HG02588 (cell line): ENCODE data around the gene EGFR.

Experiments used
- ATAC-seq: cut with Tn5 transposase; IDR thresholded peaks from one replicate; pipeline ENCODE4 v1.9.1; 2021; ENCODE audit warnings: mild to moderate bottlenecking, moderate library complexity; ENCODE audit not compliant: unreplicated experiment

Gene EGFR

DNA sequence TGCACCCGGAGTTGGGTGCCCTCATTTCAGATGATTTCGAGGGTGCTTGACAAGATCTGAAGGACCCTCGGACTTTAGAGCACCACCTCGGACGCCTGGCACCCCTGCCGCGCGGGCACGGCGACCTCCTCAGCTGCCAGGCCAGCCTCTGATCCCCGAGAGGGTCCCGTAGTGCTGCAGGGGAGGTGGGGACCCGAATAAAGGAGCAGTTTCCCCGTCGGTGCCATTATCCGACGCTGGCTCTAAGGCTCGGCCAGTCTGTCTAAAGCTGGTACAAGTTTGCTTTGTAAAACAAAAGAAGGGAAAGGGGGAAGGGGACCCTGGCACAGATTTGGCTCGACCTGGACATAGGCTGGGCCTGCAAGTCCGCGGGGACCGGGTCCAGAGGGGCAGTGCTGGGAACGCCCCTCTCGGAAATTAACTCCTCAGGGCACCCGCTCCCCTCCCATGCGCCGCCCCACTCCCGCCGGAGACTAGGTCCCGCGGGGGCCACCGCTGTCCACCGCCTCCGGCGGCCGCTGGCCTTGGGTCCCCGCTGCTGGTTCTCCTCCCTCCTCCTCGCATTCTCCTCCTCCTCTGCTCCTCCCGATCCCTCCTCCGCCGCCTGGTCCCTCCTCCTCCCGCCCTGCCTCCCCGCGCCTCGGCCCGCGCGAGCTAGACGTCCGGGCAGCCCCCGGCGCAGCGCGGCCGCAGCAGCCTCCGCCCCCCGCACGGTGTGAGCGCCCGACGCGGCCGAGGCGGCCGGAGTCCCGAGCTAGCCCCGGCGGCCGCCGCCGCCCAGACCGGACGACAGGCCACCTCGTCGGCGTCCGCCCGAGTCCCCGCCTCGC is at the start of gene EGFR:
Gene EGFR (plus strand): TSS at position 657 of the 830 bp plus-strand sequence. CDS start 261 bp downstream, outside the sequence.
- no peak for ATAC-seq

DNA sequence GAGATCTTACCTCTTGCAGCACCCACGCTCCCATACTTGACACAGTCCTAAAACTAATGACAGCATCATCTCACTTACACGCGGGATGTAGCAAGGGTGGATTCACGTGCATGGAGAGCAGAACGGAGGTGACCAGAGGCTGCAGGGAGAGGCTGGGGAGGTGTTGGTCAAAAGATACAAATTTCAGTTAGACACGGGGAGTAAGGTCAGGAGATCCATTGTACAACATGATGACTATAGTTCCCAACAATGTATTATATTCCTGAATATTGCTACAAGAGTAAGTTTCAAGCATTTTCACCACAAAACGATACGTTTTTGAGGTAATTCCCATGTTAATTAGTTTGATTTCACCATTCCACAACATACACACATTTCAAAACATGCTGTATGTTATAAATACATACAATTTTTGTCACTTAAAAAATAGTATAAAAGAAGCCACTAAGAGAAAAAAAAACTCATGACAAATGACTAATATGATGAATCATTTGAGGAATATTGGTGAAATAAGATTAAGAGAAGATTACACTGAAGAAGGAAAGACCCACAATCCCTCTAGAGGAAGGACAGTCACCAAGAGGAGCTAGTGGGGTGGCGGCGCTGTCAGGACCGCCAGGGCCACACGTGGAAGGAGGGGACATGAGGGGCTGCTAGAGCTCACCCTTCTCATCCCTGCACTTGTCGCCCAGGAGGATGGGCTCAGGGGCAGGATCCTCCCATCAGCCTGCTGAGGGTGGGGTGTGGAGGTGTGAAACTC is 49.4 kb upstream of the EGFR start:
- no peak for ATAC-seq

GRCh38 chr7:54972733-54973294 is 46.0 kb upstream of the EGFR start:
- no peak for ATAC-seq

DNA sequence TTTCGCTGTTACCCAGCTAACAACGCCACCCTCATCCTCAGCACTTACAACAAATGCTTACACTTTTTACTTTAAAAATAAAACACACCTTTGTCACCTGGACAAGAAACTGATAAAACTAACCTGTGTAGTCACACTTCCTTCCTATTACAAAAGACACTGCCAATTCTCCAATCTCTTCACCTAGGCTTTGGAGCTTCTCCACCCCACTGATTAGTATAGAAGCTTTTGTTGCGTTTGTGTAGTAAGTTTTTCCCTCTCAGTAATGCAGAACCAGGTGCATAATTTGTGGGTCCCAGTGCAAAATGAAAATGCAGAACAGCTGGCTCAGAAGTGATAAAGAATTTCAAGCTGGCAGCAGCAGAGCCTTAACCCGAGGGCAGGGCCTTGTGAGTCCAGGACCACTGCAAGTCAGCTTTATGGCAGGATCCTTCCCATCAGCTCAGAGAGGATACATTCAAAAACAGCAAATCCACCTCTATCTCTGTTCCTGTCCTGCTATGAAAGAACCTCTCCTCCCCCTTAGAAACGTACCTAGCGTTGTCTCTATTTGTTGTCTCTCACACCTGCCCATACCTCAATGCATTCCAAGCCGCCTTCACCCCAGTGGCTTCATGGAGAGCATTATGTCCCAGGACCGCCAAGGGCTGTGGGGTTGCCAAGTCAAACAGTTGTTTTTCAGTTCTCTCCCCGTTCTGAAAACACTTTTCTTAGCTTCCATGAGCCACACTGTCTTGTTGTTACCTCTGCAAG is 40.3 kb upstream of the EGFR start:
- ATAC-seq: no peak

GRCh38 chr7:54980521-54980920 is 38.3 kb upstream of the EGFR start:
- ATAC-seq: no peak

DNA sequence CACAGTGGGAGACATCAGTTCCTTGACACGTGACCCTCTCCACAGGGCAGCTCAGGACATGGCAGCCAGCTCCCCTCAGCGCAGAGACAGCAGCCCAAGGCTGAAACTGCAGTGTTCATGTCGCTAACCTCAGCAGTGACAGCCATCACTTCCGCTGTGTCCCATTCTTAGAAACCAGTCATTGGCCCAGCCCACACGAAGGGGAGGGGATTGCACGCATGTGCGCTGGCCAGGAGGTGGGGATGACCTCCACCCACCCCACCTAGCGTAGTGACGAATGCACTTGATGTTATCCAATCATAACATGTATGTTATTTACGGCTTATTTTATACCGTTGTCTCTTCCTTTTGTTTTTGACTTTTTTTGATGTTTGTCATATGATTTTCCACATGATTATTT is 36.9 kb upstream of the EGFR start:
- ATAC-seq: no peak

GRCh38 chr7:54985426-54986330 is 33.1 kb upstream of the EGFR start:
- no peak for ATAC-seq

- no peak for ATAC-seq
These were observed 32.1 kb upstream of the EGFR start for GRCh38 chr7:54986716-54987115.

GRCh38 chr7:54987772-54988171 is 31.0 kb upstream of the EGFR start:
- ATAC-seq: no peak

GRCh38 chr7:54988516-54988915 is 30.3 kb upstream of the EGFR start:
- no peak for ATAC-seq

DNA sequence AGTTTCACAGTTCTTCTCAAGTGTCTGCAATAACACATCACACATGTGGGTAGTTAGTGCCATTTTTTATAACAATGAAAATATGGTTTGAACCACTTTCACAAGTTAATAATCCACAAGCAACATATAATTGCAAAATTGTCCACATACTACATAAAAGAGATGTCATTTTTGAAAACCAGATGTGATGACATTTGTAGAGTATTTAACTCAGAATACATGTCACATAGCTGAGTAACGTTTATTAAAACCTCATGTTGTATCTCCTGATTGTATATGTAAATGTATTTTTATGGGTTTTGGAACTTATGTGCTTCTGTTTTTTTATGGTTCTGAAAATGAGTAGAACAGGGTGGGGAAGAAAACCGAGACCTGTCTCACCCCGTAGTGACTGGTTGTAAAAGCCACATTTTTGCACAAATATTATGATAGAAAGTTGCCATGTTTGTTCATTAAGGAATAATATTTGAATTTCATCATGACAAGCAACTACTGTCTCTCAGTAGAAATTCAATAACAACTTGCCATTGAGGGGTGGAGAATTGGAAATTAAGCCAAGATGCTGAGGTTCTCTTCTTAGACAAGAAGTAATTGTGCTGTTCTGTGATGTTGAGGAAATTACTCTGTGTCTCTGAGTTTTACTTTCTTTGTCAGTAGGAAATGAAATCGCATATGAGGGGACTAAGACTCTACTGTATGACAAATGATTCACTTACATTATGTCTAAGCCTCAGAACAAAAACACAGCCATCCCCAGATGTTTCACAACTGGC is 29.2 kb upstream of the EGFR start:
- ATAC-seq: no peak

- ATAC-seq: no peak
These were observed 27.5 kb upstream of the EGFR start for GRCh38 chr7:54991341-54991740.

DNA sequence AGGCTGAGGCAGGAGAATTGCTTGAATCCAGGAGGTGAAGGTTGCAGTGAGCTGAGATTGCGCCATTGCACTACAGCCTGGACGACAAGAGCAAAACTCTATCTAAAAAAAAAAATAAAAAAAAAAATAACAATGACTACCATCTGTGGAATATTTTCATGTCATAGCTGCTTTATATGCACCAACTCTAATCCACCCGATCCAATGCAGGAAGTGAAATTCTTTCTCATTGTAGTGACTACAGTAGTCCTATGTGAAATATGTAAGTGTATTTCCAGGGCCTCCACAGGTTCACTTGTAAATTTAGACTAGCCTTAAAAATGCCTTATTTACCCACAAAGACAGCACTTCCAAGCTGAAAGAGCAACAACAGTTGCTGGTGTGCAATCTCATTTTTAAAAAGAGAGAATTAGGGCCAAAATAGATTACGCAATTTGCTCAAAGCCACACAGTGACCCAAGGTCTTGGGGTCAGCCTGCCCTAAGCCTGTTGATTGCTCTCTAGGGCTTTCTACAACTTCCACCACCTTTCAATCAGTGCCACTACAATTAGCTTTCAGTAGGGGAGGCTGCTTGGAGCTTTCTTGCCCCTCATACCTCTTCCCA is 25.8 kb upstream of the EGFR start:
- ATAC-seq: no peak

GRCh38 chr7:54995166-54995565 is 23.7 kb upstream of the EGFR start:
- ATAC-seq: no peak

- peak; percentile 89 for ATAC-seq
These were observed 23.0 kb upstream of the EGFR start for GRCh38 chr7:54995610-54996363.

DNA sequence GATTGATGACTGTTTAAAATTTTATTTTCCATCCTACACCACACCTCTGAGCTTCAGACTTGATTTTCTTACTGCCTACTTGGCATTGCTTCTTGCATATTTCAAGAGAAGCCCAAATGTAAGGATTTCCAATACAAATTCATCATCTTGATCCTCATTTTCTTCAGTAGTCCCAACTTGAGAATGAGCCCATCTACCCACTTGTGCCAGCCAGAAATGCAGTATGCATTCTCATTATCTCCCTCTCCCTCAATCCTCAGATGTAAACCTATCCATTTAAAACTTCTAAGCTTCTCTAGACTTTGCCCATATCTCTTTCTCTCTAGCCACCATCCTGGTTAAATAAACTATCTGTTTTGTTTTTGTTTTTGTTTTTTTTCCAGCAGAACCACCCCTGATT is 22.4 kb upstream of the EGFR start:
- no peak for ATAC-seq

GRCh38 chr7:55004579-55004978 is 14.2 kb upstream of the EGFR start:
- no peak for ATAC-seq

GRCh38 chr7:55005241-55005851 is 13.5 kb upstream of the EGFR start:
- ATAC-seq: no peak
